Limb (tissue), 2 donors: ENCODE measurements around the gene SLFN14.
"Not testable (repeated sequence)": the region's sequence is repeated elsewhere in the genome, so short reads cannot be mapped to it uniquely, and the experiment has no call there.

ENCODE experiments used
- DNase-seq, 2 donors: peaks; one replicate each; pipeline ENCODE4 v3.0.0-alpha.2; 2016; ENCODE audit errors: extremely low spot score in 2 of 2

Gene SLFN14

DNA sequence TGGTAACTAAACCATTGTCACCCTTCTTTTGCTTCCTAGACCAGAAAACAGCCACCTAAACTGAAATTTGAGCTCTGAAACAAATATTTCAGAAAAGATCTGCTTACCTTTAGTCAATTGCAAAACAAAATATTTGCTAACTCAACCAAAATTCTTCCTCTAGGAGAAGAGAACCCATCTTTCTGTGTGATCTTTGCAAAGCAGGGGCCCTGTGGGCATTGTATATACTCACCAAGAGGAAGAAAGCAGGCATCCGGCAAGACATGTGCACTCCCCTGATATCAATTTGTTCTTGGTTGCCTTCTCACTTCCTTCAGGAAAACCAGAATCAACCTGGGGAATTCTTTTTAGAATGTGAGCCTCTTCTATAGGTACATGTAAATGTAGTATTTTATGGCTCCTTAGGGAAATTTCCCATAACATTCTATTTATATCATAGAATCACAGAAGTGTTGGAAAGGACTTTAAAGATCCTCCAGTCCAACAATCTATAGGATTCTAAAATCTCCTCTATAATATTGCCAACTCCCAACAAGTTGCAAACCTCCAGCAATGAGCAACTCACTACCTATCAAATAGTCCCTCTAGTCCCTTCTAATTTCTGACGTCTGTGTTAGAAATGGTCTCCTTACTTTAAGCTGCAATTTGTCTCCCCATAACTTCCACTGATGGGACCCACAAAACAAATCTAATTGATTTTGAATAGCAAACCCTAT is 966 bp downstream of the SLFN14 start:
- DNase-seq: no peak

DNA sequence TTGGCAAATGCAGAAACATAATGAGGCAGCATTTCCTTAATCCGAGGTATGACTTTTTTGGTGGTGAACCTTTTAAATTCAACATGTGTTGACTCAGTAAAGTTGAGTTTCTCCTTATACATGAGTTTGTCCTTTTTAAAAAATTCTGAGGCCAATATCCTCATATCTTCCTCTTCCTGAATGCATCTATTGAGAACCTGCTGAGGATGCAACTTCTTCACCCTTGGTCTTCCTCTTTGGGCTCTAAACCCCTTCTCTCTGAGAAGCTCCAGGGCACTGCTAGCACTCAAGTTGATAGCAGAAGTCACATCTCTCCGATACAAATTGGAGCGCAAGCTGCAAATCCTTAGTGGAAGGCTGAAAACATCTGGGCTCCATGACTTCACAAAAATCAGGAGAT is 3.3 kb downstream of the SLFN14 start:
- DNase-seq: no peak

DNA sequence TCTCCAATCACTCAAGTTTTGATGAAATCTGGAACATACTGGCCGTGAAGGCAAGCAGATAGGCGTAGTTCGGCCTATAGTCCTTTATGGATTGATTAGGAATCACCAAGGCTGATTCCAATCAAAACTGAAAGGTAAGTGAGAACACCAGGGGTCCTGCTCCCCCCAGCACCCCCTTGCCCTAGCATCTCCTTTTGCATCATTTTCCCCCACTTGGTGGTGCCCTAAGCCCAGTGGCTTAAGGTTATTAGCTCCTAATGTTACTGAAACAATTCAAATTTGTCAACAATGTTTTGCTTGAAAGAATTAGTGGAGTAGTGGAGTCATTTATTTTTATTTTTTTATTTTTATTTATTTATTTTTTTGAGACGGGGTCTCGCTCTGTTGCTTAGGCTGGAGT is 4.9 kb downstream of the SLFN14 start:
- DNase-seq: no peak

DNA sequence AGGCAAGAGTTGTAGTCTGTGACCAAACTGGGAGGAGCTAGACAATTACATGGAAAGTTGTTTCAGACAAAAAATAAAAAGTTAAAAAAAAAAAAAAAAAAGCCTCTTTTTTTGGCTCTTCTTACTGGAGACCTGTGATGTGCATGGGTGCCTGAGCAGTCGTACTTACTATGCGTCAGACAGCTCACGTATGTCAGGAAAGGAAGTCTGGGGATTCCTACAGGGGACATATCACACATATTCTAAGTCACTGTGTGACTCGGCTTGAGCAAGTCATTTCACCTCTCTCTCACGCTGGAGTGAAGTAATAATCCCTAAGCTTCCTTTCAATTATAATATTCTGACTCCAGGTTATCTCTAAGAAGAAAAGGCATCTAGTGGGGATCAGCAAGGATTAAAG is 6.0 kb downstream of the SLFN14 start:
- DNase-seq: no peak

DNA sequence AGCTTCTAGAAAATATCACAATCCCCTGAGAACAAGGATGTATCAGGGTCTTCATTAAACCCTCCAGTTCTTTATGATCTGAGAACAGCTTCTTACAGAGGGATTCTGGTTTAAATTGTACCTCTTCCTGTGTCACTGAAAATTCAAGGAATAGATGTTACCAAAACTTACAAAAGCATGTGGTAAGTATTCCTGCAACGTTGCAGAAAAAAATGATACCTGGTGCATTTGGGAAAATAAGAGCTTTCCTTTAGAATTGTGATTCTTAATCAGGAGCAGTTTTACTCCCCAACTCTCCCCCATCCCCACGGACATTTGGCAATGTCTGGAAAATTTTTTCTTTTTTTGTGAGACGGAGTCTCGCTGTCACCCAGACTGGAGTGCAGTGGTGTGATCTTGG is 7.3 kb downstream of the SLFN14 start:
- no peak for DNase-seq

DNA sequence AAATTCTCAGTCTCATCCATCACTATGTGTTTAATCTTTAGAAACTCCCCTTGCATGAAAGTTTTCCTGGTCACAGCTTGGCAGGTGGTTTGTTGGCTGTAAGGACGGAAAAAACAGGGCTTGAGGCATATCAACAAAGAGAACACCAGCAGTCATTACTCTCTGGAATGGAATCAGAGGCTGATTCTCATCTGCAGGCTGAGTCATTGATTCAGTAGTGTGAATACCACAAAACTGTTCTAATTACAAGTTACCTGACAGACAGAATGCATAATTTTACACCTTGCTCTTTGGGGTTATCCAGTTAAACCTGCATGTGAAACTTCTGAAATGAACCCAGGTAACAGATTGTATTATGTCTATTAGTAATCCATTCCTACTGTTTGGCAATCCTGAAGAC is 11.6 kb downstream of the SLFN14 start:
- no peak for DNase-seq

DNA sequence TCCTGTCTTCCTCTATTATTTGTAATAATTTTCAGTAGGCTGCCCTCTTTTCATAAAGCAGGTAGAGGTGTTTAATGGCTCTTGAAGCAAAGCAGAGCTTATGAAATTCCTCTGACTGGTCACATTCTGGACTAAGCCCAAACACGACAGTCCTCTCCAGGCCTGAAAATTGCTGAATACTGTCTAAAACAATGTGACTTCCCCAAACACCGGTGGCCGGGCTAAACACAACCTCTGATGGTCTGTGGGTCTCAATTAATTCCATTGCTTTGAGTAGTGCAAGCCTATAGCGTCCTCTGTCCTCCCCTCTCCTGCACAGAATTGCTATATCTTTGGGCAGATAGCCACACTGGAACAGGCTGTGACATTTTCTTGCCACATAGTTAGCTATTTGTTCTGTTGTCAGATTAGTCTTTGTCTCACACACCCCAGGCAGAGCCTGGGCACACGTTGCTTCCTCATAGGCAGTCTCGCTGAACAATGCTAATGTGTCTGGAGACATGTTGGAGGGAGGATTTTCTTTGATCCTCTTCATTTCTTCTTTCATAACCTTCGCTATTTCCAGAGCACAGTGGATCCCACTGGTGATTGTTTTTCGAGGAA is 12.3 kb downstream of the SLFN14 start:
- DNase-seq: no peak

DNA sequence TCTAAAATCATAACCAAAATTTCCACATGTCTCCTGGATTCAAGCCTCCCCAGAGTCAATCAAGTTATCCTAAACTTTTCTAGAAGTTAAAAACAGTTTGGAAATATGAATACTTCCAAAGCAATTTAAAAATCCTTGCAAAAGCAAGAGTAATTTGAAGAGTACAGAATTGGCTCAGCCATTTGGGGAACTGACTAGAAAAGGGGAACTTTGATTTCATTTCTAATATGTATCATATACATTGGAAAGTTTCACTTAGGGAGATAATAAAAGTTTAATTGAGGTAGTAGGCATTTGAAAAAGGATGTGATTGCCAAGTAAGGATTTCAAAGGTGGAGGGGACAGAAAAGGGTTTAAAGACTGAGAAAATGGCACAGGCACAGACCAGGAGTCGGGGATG is 14.1 kb downstream of the SLFN14 start:
- DNase-seq: no peak

DNA sequence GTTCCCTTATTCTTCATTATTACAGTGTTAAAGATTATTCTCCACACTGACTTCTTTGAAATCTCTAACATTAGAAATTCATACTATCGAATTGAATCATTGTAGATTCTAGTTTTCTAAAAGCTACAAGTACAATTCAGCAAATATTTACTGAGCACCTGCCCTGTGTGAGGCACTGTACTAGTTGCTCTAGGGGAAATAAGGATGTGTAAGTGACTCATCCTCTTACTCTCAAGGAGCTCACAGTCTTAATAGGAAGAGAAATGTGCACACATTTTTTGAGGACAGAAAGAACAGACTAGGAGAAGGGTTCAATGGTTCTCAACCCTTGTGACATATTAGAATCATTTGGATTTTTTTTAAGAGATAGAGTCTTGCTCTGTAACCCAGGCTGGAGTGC is 15.5 kb downstream of the SLFN14 start:
- no peak for DNase-seq

DNA sequence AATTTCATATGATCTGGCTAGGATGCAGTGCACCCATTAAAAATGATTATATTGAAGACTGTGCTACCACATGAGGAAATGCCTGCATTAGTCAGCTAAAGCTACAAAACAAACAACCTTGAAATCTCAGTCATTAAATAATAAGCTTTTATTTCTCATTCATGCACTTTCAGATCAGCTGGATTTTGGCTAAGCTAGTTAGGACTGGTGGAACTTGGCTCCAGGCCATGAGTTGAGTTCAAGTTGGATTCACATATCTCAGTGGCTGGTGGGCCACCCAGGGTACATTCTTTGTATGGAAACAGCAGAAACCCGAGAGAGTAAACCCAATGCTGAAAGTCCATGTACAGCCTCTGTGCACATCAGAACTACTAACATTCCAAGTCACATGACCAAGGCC is 16.8 kb downstream of the SLFN14 start:
- DNase-seq: no peak

DNA sequence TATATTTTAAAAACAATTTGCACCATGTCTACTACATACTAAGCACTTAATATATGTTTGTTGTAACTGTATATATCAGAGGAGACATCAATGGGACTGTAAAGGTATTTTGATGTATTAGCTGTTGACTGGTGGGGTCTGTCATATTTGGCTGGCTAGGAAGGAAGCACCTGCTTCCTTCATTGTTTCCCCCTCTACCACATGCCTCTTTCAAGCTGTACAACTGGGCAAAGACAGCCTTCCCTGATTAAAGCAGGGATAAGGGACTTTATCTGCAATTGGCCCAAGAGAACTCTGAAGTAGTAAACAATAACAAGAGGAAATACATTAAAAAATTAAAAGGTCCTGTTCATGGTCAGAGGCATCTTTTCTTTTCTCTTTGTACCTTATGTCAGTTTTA is 17.6 kb downstream of the SLFN14 start:
- no peak for DNase-seq

DNA sequence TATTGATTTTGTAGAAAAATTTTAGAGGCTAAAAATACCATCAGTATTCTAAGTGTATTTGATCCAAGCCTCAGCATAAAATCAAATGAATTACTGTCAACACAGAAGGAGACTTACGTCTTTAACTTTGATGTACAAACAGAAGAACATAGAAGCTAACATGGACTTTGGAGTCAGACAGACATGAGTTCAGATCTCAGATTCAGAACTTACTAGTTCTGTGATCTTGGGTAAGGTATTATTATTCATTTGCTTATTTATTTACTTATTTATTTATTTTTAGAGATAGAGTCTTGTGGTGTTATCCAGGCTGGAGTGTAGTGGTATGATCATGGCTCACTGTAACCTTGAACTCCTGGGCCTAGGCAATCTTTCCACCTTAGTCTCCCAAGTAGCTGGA is 19.2 kb downstream of the SLFN14 start:
- no peak for DNase-seq

DNA sequence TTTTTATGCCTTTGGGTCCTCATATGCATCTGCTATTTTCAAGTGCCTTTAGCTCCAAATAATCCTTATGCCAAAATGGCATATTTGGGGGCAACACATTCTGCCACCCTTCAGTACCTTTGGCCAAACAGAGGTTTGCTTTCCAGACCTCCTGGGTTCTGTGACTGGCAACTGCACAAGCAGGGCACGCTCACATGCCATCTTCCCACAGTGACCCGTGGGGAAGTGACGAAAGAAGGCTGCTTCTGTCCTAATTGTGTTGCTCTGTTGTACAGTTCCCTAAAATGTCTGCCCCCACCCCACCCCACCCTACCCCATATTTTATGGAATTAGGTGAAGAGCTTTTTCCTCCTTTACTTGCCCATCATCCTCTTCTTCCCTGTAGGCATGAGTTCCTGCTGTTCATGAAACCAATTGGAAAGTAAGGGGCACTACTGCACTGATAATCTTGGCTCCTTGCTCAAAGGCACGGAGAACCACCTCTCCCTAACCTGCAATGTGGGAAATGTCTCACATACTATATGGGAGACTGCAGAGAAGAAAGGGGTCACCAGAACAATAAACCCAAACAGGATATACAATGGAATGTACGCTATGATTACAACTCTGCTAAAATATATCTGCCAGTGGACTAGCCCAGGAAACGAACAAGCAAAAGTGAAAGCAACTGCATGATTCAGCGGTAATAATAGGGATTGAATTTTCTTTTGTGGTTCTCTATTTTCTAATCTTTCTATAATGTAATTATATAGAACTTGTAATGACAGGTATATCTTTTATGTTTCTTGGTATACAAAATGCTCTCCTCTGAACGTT is 19.8 kb downstream of the SLFN14 start:
- no peak for DNase-seq

DNA sequence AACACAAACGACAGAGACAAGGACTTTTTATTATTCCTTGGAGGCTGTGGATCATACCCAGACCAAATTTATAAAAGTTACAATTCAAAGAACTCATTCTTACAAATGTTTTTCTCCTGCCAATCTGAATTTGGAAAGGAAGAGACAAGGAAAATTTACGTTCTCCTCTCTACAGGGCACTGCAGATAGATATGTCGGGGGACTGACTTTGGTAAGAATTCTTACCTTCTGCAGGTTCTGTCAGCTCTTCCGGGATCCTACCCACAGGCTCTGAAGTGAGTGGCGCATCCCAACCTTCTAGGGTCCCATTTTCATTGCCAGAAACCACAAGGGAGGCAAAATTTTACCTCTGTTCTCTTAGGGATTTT is 21.0 kb downstream of the SLFN14 start:
- no peak for DNase-seq

DNA sequence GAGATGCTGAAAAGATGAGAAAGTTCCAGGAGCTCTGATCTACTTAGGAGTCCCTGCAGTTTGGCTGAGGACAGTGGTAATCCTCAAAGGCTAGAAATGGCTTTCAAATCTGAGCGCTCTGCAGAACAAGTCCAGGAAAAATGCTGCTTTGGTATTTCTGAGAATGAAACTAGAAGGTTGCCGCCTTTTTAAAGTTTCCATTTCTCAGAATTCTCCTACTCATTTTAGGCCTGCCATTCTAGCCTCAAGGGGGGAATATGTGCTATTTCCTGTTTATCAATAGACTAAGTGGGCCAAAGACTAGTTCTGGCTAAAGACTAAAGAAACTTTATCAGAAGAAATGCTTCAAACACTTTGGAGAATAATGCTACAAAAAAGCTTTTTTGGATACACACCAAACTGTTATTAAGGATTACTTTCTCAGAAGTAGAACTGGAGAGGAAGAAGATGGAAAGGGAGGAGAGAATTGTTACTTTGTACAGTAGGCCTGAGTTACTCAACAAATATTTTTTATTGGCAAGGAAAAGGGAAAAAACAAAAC is 22.9 kb downstream of the SLFN14 start, which contains the start of gene SLFN12L:
TSS of gene SLFN12L (minus strand) at position 78 of the 541 bp plus-strand sequence. CDS start 15,314 bp downstream, outside the sequence.
- DNase-seq: no peak

DNA sequence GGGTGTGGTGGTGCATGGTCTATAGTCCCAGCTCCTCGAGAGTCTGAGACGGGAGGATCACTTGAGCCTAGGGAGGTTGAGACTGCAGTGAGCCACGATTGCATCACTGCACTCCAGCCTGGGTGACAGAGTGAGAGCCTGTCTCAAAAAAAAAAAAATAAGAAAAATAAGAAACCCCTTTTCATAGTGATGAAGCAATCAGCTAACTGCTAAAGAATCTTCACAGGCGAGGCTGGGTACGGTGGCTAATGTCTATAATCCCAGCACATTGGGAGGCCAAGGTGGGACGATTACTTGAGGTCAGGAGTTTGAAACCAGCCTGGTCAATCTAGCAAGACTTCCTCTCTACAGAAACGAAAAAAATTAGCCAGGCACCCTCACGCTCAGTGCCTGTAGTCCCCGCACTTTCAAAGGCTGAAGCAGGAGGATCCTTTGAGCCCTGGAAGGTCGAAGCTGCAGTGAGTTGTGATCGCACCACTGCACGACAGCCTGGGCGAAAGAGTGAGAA is 23.9 kb downstream of the SLFN14 start:
- no peak for DNase-seq

DNA sequence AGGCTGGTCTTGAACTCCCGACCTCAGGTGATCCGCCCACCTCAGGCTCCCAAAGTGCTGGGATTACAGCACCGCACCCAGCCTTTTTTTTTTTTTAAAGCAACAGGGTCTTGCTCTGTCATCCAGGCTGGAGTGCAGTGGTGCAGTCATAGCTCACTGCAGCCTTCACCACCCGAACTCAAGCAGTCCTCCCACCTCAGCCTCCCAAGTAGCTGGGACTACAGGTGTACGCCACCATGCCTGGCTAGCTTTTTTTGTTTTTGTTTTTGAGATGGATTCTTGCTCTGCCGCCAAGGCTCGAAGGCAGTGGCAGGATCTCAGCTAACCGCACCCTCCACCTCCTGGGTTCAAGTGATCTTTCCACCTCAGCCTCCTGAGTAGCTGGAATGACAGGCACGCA is 25.2 kb downstream of the SLFN14 start:
- DNase-seq: not testable (repeated sequence)

DNA sequence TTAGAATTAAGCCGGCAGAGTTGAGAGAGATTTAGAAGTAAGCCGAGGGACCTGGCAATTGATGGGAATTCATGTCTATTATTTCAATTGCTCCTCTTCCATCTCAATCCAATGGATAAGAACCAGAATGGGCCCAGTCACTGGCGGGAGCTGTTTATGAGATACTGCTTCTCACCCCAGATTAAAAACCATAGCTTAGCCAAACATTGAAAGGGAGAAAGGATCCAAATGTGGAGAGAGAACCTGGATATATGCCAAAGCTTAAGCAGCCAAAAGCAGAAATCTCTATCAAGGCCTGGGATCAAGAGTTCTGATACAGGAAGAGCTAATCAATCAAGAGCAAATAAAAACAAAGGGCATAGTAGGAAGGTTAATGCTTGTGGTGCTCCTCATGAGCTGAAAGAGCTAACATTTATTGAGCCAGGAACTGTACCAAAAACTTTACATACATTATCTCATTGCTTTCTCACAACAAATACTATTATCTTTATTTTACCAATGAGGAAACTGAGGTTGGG is 26.0 kb downstream of the SLFN14 start:
- no peak for DNase-seq

DNA sequence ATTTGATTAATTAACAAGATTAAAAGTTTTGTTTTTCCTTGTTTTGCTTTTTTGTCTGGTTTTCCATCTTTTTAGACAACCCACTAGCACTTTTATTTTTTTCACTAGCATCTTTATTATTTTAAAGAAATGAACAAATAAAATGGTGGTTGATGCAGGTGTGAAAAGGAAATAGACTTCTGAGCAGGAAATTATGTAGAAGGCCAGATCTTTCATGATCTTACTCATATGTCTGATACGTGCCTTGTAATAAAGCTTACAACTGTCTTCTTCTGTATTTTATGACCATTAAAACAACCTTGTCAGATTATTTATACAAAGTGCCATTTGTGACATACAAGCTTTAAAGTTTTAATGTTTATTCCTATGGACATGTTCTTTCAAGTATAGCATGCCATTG is 29.5 kb downstream of the SLFN14 start:
- no peak for DNase-seq

DNA sequence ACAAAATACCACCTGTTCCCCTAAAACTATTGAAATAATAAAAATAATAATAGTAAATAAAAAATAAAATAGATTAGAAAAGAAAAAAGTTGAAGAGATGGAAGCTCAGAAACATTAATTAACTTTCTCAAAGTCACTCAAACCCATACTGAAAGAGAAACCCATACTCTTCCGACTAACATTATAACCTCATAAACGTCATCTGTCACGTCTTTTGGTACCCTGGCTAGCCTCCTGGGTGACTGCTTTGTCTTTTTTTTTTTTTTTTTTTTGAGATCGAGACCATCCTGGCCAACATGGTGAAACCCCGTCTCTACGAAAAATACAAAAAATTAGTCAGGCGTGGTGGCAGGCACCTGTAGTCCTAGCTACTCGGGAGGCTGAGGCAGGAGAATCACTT is 30.8 kb downstream of the SLFN14 start:
- DNase-seq: no peak

DNA sequence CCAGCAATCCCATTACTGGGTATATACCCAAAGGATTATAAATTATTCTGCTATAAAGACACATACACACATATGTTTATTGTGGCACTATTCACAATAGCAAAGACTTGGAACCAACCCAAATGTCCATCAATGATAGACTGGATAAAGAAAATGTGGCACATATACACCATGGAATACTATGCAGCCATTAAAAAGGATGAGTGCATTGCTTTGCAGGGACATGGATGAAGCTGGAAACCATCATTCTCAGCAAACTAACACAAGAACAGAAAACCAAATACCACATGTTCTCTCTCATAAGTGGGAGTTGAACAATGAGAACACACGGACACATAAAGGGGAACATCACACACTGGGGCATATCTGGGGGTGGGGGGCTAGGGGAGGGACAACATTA is 31.3 kb downstream of the SLFN14 start:
- DNase-seq: not testable (repeated sequence)

DNA sequence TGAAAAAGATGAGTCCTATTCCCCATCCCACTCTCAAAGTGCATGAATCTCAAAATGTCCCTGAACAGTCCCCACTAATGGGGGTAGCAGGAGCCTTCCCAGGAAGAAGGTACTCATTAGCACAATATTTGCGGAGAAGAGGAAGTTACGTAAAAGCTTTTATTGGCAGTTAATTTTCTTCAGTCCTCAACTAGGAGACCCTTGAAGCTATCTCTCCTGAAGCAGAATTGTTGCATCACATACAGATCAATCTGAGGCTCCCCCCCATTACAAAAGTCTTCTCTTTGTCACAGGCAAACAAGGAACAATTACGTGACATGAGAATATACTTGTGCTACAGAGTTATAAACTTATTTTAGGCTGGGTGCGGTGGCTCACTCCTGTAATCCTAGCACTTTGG is 37.3 kb downstream of the SLFN14 start:
- no peak for DNase-seq
